OCI-LY3 (cell line): ENCODE measurements around the gene DCTD.

ENCODE experiments used
- CTCF ChIP-seq: fragments of 200-600, 300-600 bp; sonication (generic); IDR thresholded peaks from 2 replicates; pipeline ENCODE4 v1.5.1; 2014; ENCODE audit warnings: antibody characterized with exemption, low read length, low read depth
- EZH2phosphoT487 ChIP-seq: fragments of 200-600 bp; shearing (Covaris generic); IDR thresholded peaks from 2 replicates; pipeline ENCODE4 v1.6.1; 2018; ENCODE audit warnings: antibody characterized with exemption, mixed run types, low read depth

GRCh38 chr4:182884040-182884439 is 33.1 kb downstream of the DCTD start:
- TF ChIP-seq CTCF (no peak), EZH2phosphoT487 (no peak)
